ENCODE results near the gene SS18L1. TPM values are rescaled to one million over a fixed set of nuclear protein-coding genes. Genes with fewer than 3 reads are reported as not detected.
A peak's percentile ranks its signal among the peaks of the same experiment; 100 is the strongest.

Gene SS18L1
- total and polyA plus RNA-seq, 2 experiments from 2014 or later = 6.5 to 32.6 TPM

GRCh38 chr20:62141397-62142251 lies 1.9 kb upstream of the SS18L1 start:
- H3K4me2 ChIP-seq = peak overlapping the region; percentile 95
- peaks cover 24% of the 10 kb centered on the region for H3K4me1 Mint-ChIP-seq
- peak; percentile 59 for DNase-seq (ENCODE audit: low spot score)
- peak overlapping the region; percentile 39; the same call in 1 of the 2 replicates for H3K27ac ChIP-seq (ENCODE audit: low read depth)
- H3K79me2 ChIP-seq (replicated peaks; ENCODE audit: insufficient read depth) = peaks cover 68% of the 10 kb centered on the region
- peaks cover 36% of the 10 kb centered on the region for H3F3A ChIP-seq (replicated peaks; ENCODE audit: low read depth)
- H3K27ac Mint-ChIP-seq = peak overlapping the region; percentile 87
- H3K36me3 ChIP-seq (ENCODE audit: insufficient read depth) = peaks cover 39% of the 10 kb centered on the region
- peak overlapping the region; percentile 94 for H3K4me3 Mint-ChIP-seq
- peaks cover 8% of the 10 kb centered on the region for H3K4me1 ChIP-seq (ENCODE audit: insufficient read depth)
- peaks cover 54% of the 10 kb centered on the region for H4K20me1 ChIP-seq (replicated peaks; ENCODE audit: insufficient read depth)
- peaks cover 70% of the 10 kb centered on the region for H3K36me3 Mint-ChIP-seq (ENCODE audit: low read depth)
- H3K27me3 Mint-ChIP-seq (ENCODE audit: insufficient read depth, low read depth, poor library complexity) = peaks cover 24% of the 10 kb centered on the region
- no peaks in the 10 kb centered on the region for H3K9me2 ChIP-seq (ENCODE audit: insufficient read depth)
- peak; percentile 48 for ATAC-seq
- peak; percentile 47 to 60 for TF ChIP-seq CTCF (conservative IDR thresholded peaks at IDR 0.05; ENCODE audit: low read depth in 2 of 2)
- TF ChIP-seq JUNB (IDR thresholded peaks at IDR 0.05; ENCODE audit: unreplicated experiment) = no peak
- H3K9me3 Mint-ChIP-seq = no peaks in the 10 kb centered on the region; the same call in 2 of the 3 replicates
- H3K27me3 ChIP-seq (ENCODE audit: insufficient read depth) = no peaks in the 10 kb centered on the region
- peak overlapping the region; percentile 83 for H3K4me3 ChIP-seq
- no peak overlapping the region for H2AFZ ChIP-seq

GRCh38 chr20:62142252-62143080 lies 1.1 kb upstream of the SS18L1 start:
- H3K9me3 Mint-ChIP-seq = no peaks in the 10 kb centered on the region; the same call in 2 of the 3 replicates
- H4K20me1 ChIP-seq (replicated peaks; ENCODE audit: insufficient read depth) = peaks cover 58% of the 10 kb centered on the region
- peaks cover 22% of the 10 kb centered on the region for H3K27me3 Mint-ChIP-seq (ENCODE audit: insufficient read depth, low read depth, poor library complexity)
- TF ChIP-seq POLR2AphosphoS5 (IDR thresholded peaks at IDR 0.05; ENCODE audit: low read depth) (no peak), EZH2 (IDR thresholded peaks at IDR 0.05; ENCODE audit: low read depth, unreplicated experiment) (no peak), JUNB (IDR thresholded peaks at IDR 0.05; ENCODE audit: unreplicated experiment) (no peak), ZNF114 (CRISPR knock-in tag; IDR thresholded peaks at IDR 0.05) (no peak), EZH2phosphoT487 (IDR thresholded peaks at IDR 0.05; ENCODE audit: unreplicated experiment) (no peak), CREB1 (CRISPR knock-in tag; IDR thresholded peaks at IDR 0.05; ENCODE audit: low read depth) (no peak), CTCF (conservative IDR thresholded peaks at IDR 0.05; ENCODE audit: low read depth in 2 of 2) (no peak)
- TF ChIP-seq, protein P1, sequence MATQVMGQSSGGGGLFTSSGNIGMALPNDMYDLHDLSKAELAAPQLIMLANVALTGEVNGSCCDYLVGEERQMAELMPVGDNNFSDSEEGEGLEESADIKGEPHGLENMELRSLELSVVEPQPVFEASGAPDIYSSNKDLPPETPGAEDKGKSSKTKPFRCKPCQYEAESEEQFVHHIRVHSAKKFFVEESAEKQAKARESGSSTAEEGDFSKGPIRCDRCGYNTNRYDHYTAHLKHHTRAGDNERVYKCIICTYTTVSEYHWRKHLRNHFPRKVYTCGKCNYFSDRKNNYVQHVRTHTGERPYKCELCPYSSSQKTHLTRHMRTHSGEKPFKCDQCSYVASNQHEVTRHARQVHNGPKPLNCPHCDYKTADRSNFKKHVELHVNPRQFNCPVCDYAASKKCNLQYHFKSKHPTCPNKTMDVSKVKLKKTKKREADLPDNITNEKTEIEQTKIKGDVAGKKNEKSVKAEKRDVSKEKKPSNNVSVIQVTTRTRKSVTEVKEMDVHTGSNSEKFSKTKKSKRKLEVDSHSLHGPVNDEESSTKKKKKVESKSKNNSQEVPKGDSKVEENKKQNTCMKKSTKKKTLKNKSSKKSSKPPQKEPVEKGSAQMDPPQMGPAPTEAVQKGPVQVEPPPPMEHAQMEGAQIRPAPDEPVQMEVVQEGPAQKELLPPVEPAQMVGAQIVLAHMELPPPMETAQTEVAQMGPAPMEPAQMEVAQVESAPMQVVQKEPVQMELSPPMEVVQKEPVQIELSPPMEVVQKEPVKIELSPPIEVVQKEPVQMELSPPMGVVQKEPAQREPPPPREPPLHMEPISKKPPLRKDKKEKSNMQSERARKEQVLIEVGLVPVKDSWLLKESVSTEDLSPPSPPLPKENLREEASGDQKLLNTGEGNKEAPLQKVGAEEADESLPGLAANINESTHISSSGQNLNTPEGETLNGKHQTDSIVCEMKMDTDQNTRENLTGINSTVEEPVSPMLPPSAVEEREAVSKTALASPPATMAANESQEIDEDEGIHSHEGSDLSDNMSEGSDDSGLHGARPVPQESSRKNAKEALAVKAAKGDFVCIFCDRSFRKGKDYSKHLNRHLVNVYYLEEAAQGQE (IDR thresholded peaks at IDR 0.05; ENCODE audit: unreplicated experiment) = no peak
- TF ChIP-seq, protein P2, sequence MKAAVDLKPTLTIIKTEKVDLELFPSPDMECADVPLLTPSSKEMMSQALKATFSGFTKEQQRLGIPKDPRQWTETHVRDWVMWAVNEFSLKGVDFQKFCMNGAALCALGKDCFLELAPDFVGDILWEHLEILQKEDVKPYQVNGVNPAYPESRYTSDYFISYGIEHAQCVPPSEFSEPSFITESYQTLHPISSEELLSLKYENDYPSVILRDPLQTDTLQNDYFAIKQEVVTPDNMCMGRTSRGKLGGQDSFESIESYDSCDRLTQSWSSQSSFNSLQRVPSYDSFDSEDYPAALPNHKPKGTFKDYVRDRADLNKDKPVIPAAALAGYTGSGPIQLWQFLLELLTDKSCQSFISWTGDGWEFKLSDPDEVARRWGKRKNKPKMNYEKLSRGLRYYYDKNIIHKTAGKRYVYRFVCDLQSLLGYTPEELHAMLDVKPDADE (IDR thresholded peaks at IDR 0.05) = no peak

More at GRCh38 chr20:62142252-62143080, 1.1 kb upstream of the SS18L1 start:
- Mint-ChIP-seq H3K4me1 (peaks cover 28% of the 10 kb centered on the region), H3K36me3 (ENCODE audit: low read depth) (peaks cover 64% of the 10 kb centered on the region), H3K27ac (peak overlapping the region; percentile 87), H3K4me3 (peak overlapping the region; percentile 94)
- H2AFZ ChIP-seq = no peak overlapping the region
- H3F3A ChIP-seq (replicated peaks; ENCODE audit: low read depth) = peaks cover 30% of the 10 kb centered on the region
- no peaks in the 10 kb centered on the region for H3K9me2 ChIP-seq (ENCODE audit: insufficient read depth)
- ATAC-seq (peak; percentile 16), DNase-seq (ENCODE audit: low spot score) (peak; percentile 43)
- peak overlapping the region; percentile 39; the same call in 1 of the 2 replicates for H3K27ac ChIP-seq (ENCODE audit: low read depth)
- peaks cover 34% of the 10 kb centered on the region for H3K36me3 ChIP-seq (ENCODE audit: insufficient read depth)
- H3K4me3 ChIP-seq = peak overlapping the region; percentile 83
- peak overlapping the region; percentile 95 for H3K4me2 ChIP-seq
- H3K27me3 ChIP-seq (ENCODE audit: insufficient read depth) = no peaks in the 10 kb centered on the region
- H3K79me2 ChIP-seq (replicated peaks; ENCODE audit: insufficient read depth) = peaks cover 76% of the 10 kb centered on the region
- peaks cover 8% of the 10 kb centered on the region for H3K4me1 ChIP-seq (ENCODE audit: insufficient read depth)
